SU-DHL-6 (cell line): ENCODE measurements around the gene METTL6.
A peak's percentile ranks its signal among the peaks of the same experiment; 100 is the strongest.

Experiments used
- H2AFZ ChIP-seq: fragments of 200-600 bp; sonication (generic); 2 replicates; pipeline ENCODE4 v1.6.1; 2014; ENCODE audit warnings: low read depth, mild to moderate bottlenecking, moderate library complexity, mixed read lengths, antibody characterized with exemption, low read length; ENCODE audit not compliant: severe bottlenecking
- H3F3A ChIP-seq: fragments of 200-600 bp; shearing (Covaris generic); 2 replicates; pipeline ENCODE4 v1.6.0; 2016; ENCODE audit warnings: antibody characterized with exemption, mild to moderate bottlenecking; ENCODE audit not compliant: insufficient read depth
- H3K27ac ChIP-seq: fragments of 200-600 bp; sonication (generic); 2 replicates; pipeline ENCODE4 v1.5.1; 2016; ENCODE audit warnings: low read depth, mild to moderate bottlenecking, low read length, moderate library complexity, mixed read lengths
- H3K27me3 ChIP-seq: fragments of 200-600 bp; sonication (generic), shearing (Covaris generic); 2 replicates; pipeline ENCODE4 v1.6.0; 2014; ENCODE audit warnings: mild to moderate bottlenecking, low read length
- H3K36me3 ChIP-seq: fragments of 200-600 bp; sonication (generic); 2 replicates; pipeline ENCODE4 v1.6.1; 2014; ENCODE audit warnings: mild to moderate bottlenecking, low read length, mixed read lengths
- H3K4me2 ChIP-seq: fragments of 300-600, 200-600 bp; shearing (Covaris generic), sonication (generic); 2 replicates; pipeline ENCODE4 v1.6.0; 2014; ENCODE audit warnings: low read length, low read depth, mild to moderate bottlenecking; ENCODE audit not compliant: poor library complexity, severe bottlenecking
- H3K4me3 ChIP-seq: fragments of 200-600 bp; sonication (generic); 2 replicates; pipeline ENCODE4 v1.5.1; 2014; ENCODE audit warnings: antibody characterized with exemption, low read length, mild to moderate bottlenecking, mixed read lengths; ENCODE audit not compliant: insufficient read depth, poor library complexity, severe bottlenecking
- H3K79me2 ChIP-seq: fragments of 200-600 bp; sonication (generic); 2 replicates; pipeline ENCODE4 v1.6.1; 2014; ENCODE audit warnings: mild to moderate bottlenecking, low read length, moderate library complexity; ENCODE audit not compliant: insufficient read depth
- H3K9ac ChIP-seq: fragments of 200-600 bp; sonication (generic); 2 replicates; pipeline ENCODE4 v1.7.0; 2014; ENCODE audit warnings: mild to moderate bottlenecking, low read length
- H3K9me2 ChIP-seq: fragments of 200-600 bp; sonication (generic); replicated peaks from 2 replicates; pipeline ENCODE4 v1.6.1; 2014; ENCODE audit warnings: low read length; ENCODE audit not compliant: insufficient read depth
- H3K9me3 ChIP-seq: fragments of 200-600 bp; sonication (generic); 2 replicates; pipeline ENCODE4 v1.6.1; 2014; ENCODE audit warnings: low read length, mixed read lengths; ENCODE audit not compliant: insufficient read depth
- H4K20me1 ChIP-seq: fragments of 200-600 bp; sonication (generic); 2 replicates; pipeline ENCODE4 v1.6.1; 2014; ENCODE audit warnings: low read depth, mild to moderate bottlenecking, antibody characterized with exemption, low read length, moderate library complexity, mixed read lengths
- CTCF ChIP-seq: fragments of 200-600 bp; sonication (generic); IDR thresholded peaks from one replicate; pipeline ENCODE4 v1.5.1; 2017; ENCODE audit warnings: antibody characterized with exemption, mild to moderate bottlenecking, low read length, moderate library complexity; ENCODE audit not compliant: insufficient read depth, poor library complexity, severe bottlenecking
- EZH2phosphoT487 ChIP-seq: fragments of 200-600 bp; sonication (generic), shearing (Covaris generic); conservative IDR thresholded peaks from 2 replicates; pipeline ENCODE4 v1.6.1; 2018; ENCODE audit warnings: mild to moderate bottlenecking, antibody characterized with exemption, low read length, moderate library complexity, mixed read lengths

Gene METTL6

GRCh38 chr3:15429080-15429479 is 1.7 kb upstream of the METTL6 start:
- peak overlapping the region; percentile 88 for H3K9ac ChIP-seq

DNA sequence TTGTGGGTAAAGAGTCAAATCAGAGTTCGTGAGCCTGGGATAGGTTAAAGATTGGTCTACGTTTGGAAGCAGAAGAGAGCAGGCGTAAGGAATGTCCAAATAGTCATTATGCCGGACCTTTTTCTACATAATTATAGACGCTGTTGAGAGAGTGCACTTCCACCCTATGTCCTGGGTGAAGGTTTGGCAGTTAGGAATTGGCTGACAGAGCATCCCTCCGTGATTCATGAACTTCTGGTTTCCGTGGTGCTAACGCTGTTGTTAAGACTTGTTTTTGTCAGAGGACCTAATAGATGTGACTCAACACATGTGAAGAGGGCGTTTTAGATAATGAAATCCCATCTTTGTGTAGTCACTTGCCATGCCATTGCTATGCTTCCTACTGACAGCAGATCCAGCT is 1.2 kb upstream of the METTL6 start:
- Histone ChIP-seq H4K20me1 (peaks cover 4% of the 10 kb centered on the region; the same call in 1 of the 2 replicates), H3K4me3 (peak overlapping the region; percentile 89), H3K9me2 (no peaks in the 10 kb centered on the region), H3K27me3 (no peaks in the 10 kb centered on the region), H3K4me2 (peak overlapping the region; percentile 94), H3K36me3 (peaks cover 17% of the 10 kb centered on the region), H3K79me2 (peaks cover 59% of the 10 kb centered on the region), H3K27ac (no peak overlapping the region), H2AFZ (no peak overlapping the region), H3K9ac (peak overlapping the region; percentile 88), H3K9me3 (no peaks in the 10 kb centered on the region), H3F3A (no peaks in the 10 kb centered on the region)
- TF ChIP-seq CTCF (no peak), EZH2phosphoT487 (no peak)

More at GRCh38 chr3:15429080-15429479, 1.7 kb upstream of the METTL6 start:
- Histone ChIP-seq H2AFZ (no peak overlapping the region), H3F3A (no peaks in the 10 kb centered on the region), H3K36me3 (peaks cover 17% of the 10 kb centered on the region), H3K27ac (no peak overlapping the region), H4K20me1 (peaks cover 4% of the 10 kb centered on the region; the same call in 1 of the 2 replicates), H3K27me3 (no peaks in the 10 kb centered on the region), H3K4me2 (peak overlapping the region; percentile 94), H3K79me2 (peaks cover 59% of the 10 kb centered on the region), H3K4me3 (peak overlapping the region; percentile 89), H3K9me3 (no peaks in the 10 kb centered on the region), H3K9me2 (no peaks in the 10 kb centered on the region)
- no peak for TF ChIP-seq EZH2phosphoT487
- no peak for TF ChIP-seq CTCF

DNA sequence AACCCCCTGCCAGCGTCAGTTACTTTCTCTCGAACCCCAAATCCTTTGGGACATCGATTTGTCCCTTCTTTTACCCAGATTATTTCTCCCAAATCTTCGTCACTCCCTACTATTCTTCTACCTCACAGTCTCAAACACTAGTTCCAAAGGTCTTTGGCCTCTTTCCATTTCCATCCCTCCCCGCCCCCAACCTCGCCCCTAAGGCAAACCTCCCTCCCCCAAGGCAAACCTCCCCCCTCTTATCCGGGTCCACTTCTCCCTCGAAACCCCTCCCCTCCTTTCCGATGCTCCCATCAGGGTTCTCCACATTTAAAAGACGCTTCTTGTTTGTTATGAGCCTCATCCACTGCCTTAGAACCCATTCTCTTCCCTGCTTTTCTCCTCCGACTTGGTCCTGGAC is 637 bp upstream of the METTL6 start:
- Histone ChIP-seq H3K9me2 (no peaks in the 10 kb centered on the region), H3K79me2 (peaks cover 59% of the 10 kb centered on the region), H3F3A (no peaks in the 10 kb centered on the region), H3K9me3 (no peaks in the 10 kb centered on the region), H2AFZ (peak overlapping the region; percentile 65), H3K27me3 (no peaks in the 10 kb centered on the region), H3K27ac (0 out of 2 replicates have a peak overlapping the region, but pooled peaks have one; percentile 17), H3K4me2 (peak overlapping the region; percentile 94), H3K9ac (peak overlapping the region; percentile 88), H4K20me1 (peaks cover 4% of the 10 kb centered on the region; the same call in 1 of the 2 replicates), H3K4me3 (peak overlapping the region; percentile 89), H3K36me3 (peaks cover 17% of the 10 kb centered on the region)
- TF ChIP-seq CTCF (no peak), EZH2phosphoT487 (no peak)
